ENCODE results near the gene RAD51B. TPM values are rescaled to one million over a fixed set of nuclear protein-coding genes. Genes with fewer than 3 reads are reported as not detected.
A peak's percentile ranks its signal among the peaks of the same experiment; 100 is the strongest.

Gene RAD51B
- total RNA-seq, 1 experiment from 2014 or later = 8.5 TPM

GRCh38 chr14:67934087-67934486, 114.5 kb downstream of the RAD51B start:
- Histone ChIP-seq H3K36me3 (ENCODE audit: control insufficient read depth, insufficient read depth, low read length) (no peaks in the 10 kb centered on the region), H3K4me3 (ENCODE audit: low read depth in 2 of 2, low read length in 2 of 2) (no peak overlapping the region), H3K4me1 (ENCODE audit: control insufficient read depth, insufficient read depth, low read length) (peaks cover 9% of the 10 kb centered on the region), H3K27me3 (ENCODE audit: control insufficient read depth, insufficient read depth, low read length) (no peaks in the 10 kb centered on the region), H3K27ac (ENCODE audit: low read length) (peak overlapping the region; percentile 49; the same call in 1 of the 2 replicates), H3K9me3 (ENCODE audit: control insufficient read depth, insufficient read depth, low read depth, low read length) (no peaks in the 10 kb centered on the region)
- ATAC-seq = peak; percentile 91
- no TSS peak for BruUV-seq (replicated peaks)
- in situ Hi-C loops (cut with HindIII; ENCODE audit: low pct_unique_long_range_greater_than_20kb, low sequenced_read_pairs) (no loop called here), intact Hi-C loops (cut with micrococcal nuclease; ENCODE audit: unreplicated experiment) (loop anchor here (2.0 kb wide), 1 partner anchor 883 kb away; no protein-coding TSS in a partner anchor)
- peak; percentile 64 for DNase-seq (ENCODE audit: low read depth, low spot score)
- CTCF ChIA-PET = no interaction called here
- POLR2A ChIA-PET = no interaction called here
- TF ChIP-seq CTCF (IDR thresholded peaks at IDR 0.05) = peak; percentile 64
- no peak for TF ChIP-seq TCF7L2 (IDR thresholded peaks at IDR 0.05; ENCODE audit: low read depth, low read length)

GRCh38 chr14:67934862-67935261, 115.3 kb downstream of the RAD51B start:
- no peak for DNase-seq (ENCODE audit: low read depth, low spot score)
- Histone ChIP-seq H3K36me3 (ENCODE audit: control insufficient read depth, insufficient read depth, low read length) (no peaks in the 10 kb centered on the region), H3K9me3 (ENCODE audit: control insufficient read depth, insufficient read depth, low read depth, low read length) (no peaks in the 10 kb centered on the region), H3K4me1 (ENCODE audit: control insufficient read depth, insufficient read depth, low read length) (peaks cover 9% of the 10 kb centered on the region), H3K4me3 (ENCODE audit: low read depth in 2 of 2, low read length in 2 of 2) (no peak overlapping the region), H3K27me3 (ENCODE audit: control insufficient read depth, insufficient read depth, low read length) (no peaks in the 10 kb centered on the region), H3K27ac (ENCODE audit: low read length) (peak overlapping the region; percentile 49; the same call in 1 of the 2 replicates)
- no peak for ATAC-seq
- intact Hi-C loops (cut with micrococcal nuclease; ENCODE audit: unreplicated experiment) = loop anchor here (2.0 kb wide), 1 partner anchor 882 kb away; no protein-coding TSS in a partner anchor
- POLR2A ChIA-PET = no interaction called here
- in situ Hi-C loops (cut with HindIII; ENCODE audit: low pct_unique_long_range_greater_than_20kb, low sequenced_read_pairs) = no loop called here
- CTCF ChIA-PET = no interaction called here
- no peak for TF ChIP-seq POLR2AphosphoS5 (IDR thresholded peaks at IDR 0.05; ENCODE audit: low read depth, low read length)
- TF ChIP-seq SIN3A (IDR thresholded peaks at IDR 0.05; ENCODE audit: borderline replicate concordance, insufficient read depth, low read depth, low read length) = no peak
- no peak for TF ChIP-seq CTCF (IDR thresholded peaks at IDR 0.05)
- TF ChIP-seq TCF7L2 (IDR thresholded peaks at IDR 0.05; ENCODE audit: low read depth, low read length) = no peak
- no peak for TF ChIP-seq REST (IDR thresholded peaks at IDR 0.05; ENCODE audit: insufficient read depth in 1 of 2, low read depth in 2 of 2, low read length in 1 of 2)
- no TSS peak for BruUV-seq (replicated peaks)
